ENCODE results near the gene MTRF1. TPM values are rescaled to one million over a fixed set of nuclear protein-coding genes. Genes with fewer than 3 reads are reported as not detected.

MTRF1 gene
- total and polyA plus RNA-seq, 9 of the 15 experiments (the other 6 are each of a cell fraction or from before 2014, with no cell fraction given) = 12.5 to 33.7 (median 20.1) TPM

GRCh38 chr13:41295973-41296372, 32.6 kb upstream of the MTRF1 start:
- H4K20me1 ChIP-seq (replicated peaks; ENCODE audit: control insufficient read depth, insufficient read depth, low read length) = no peaks in the 10 kb centered on the region
- no peaks in the 10 kb centered on the region for H3K27me3 ChIP-seq (ENCODE audit: control insufficient read depth in 2 of 2, insufficient read depth in 2 of 2, low read length in 2 of 2)
- H3K9me3 ChIP-seq (replicated peaks; ENCODE audit: control insufficient read depth, insufficient read depth, low read depth, low read length) = no peaks in the 10 kb centered on the region
- no peaks in the 10 kb centered on the region for H3K4me1 ChIP-seq (replicated peaks in 1 of 2; ENCODE audit: control insufficient read depth in 2 of 2, insufficient read depth in 2 of 2, low read length in 2 of 2)
- H3K9me1 ChIP-seq (ENCODE audit: control insufficient read depth, insufficient read depth, low read length) = no peaks in the 10 kb centered on the region
- no TSS peak for BruUV-seq (replicated peaks)
- FAIRE-seq = no peak
- CTCF ChIA-PET (ENCODE audit: low intra/inter-chr PET ratio) = no interaction called here
- no peak for TF ChIP-seq PTTG1 (tag; IDR thresholded peaks at IDR 0.05; ENCODE audit: low read depth)
- no peak for TF ChIP-seq ESRRA (IDR thresholded peaks at IDR 0.05; ENCODE audit: borderline replicate concordance, low read depth)
- no peak for TF ChIP-seq ZNF3 (CRISPR knock-in tag; IDR thresholded peaks at IDR 0.05)
- no peak for TF ChIP-seq ATF1 (CRISPR knock-in tag; IDR thresholded peaks at IDR 0.05)
- no peak for TF ChIP-seq ATF1 (tag; IDR thresholded peaks at IDR 0.05)
- no peak for TF ChIP-seq MIER1 (IDR thresholded peaks at IDR 0.05; ENCODE audit: low read depth)
- no peak for TF ChIP-seq ZC3H11A (IDR thresholded peaks at IDR 0.05; ENCODE audit: low read depth, low read length)
- no peak for TF ChIP-seq SRF (CRISPR knock-in tag; IDR thresholded peaks at IDR 0.05)
- no peak for TF ChIP-seq DEAF1 (CRISPR knock-in tag; IDR thresholded peaks at IDR 0.05)
- TF ChIP-seq OTX1 (CRISPR knock-in tag; IDR thresholded peaks at IDR 0.05) = no peak
- H2AFZ ChIP-seq (ENCODE audit: low read depth, low read length) = no peak overlapping the region
- no peaks in the 10 kb centered on the region for H3K36me3 ChIP-seq (ENCODE audit: control insufficient read depth, insufficient read depth, low read length)
- POLR2A ChIA-PET = no interaction called here
- intact Hi-C loops (cut with micrococcal nuclease) (no loop called here), in situ Hi-C loops (cut with MboI) (no loop called here)
- H3K4me3 ChIP-seq = no peak overlapping the region
- H3K79me2 ChIP-seq (ENCODE audit: control insufficient read depth, insufficient read depth, low read length) = no peaks in the 10 kb centered on the region
- H3K27ac ChIP-seq (ENCODE audit: extremely low read depth, low read depth, low read length) = no peak overlapping the region
- H3K4me2 ChIP-seq (ENCODE audit: insufficient read depth, low read length) = no peak overlapping the region
- WGBS (ENCODE audit: insufficient coverage, low coverage, missing lambda C conversion rate) = 0% methylated on average over 1 of the region's 1 CpG
- ATAC-seq = no peak
- DNase-seq (ENCODE audit: extremely low read depth in 1 of 4, low spot score in 3 of 4) = no peak
- no peak overlapping the region for H3K9ac ChIP-seq (ENCODE audit: insufficient read depth in 1 of 2, low read depth in 2 of 2, low read length in 2 of 2)
